HG02981 (cell line): ENCODE data around the gene ASS1.

ENCODE experiments used
- ATAC-seq: cut with Tn5 transposase; IDR thresholded peaks from one replicate; pipeline ENCODE4 v1.9.1; 2021; ENCODE audit warnings: mild to moderate bottlenecking, moderate library complexity; ENCODE audit not compliant: unreplicated experiment

The ASS1 gene

DNA sequence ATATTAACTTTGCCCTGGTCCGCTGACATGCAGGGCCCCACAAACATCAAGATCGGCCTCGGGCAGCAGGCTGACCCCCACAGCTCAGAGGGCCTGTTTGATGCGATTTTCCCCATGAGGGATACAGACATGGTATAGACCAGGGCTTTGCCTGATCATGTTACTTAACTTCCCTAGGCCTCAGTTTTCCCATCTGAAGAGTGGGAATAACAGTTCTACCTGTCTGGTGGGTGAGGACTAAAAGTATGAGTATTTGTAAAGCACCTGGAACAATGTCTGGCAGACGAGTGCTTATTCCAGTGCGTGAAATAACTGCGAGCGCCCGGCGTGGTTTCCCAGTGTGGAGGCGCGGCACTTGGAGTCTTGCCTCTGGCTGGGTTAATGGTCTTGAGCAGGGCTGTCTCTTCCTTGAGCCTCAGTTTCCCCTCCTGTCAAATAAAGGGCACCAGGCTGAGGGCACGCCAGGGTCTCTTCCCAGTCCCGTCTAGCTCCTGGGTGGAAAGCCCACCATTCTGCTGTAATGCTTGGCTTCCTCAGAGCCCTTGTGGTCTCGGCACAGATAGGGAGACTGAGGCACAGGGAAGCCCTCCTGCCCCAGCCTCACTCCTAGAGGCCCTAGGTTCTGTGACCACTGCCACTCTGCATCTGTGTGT, 47.2 kb downstream of the ASS1 start:
- no peak for ATAC-seq

DNA sequence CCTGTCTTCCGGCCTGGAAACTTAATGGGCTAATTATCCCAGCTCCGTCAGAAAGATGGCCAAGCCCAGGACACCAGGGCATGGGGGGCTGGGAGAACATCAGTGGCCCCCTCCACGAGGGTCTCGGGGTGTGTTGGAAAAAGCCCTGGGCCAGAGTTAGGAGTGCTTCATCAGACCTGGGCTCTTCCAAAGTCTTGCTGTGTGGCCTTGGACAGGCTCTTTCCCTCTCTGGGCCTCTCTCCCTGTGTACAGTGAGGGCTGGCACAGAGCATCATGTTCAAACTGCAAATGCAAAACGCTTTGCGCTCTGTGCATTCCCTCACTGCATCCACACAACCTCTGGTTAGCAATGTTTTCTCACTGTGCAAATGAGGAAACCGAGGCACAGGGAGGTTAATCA, 48.3 kb downstream of the ASS1 start:
- ATAC-seq = no peak

GRCh38 chr9:130493476-130493875, 48.7 kb downstream of the ASS1 start:
- ATAC-seq = no peak

- ATAC-seq = no peak
These were observed 50.3 kb downstream of the ASS1 start for GRCh38 chr9:130495067-130495466.

- ATAC-seq = no peak
These were observed 52.4 kb downstream of the ASS1 start for GRCh38 chr9:130497139-130497538.

- ATAC-seq = no peak
These were observed 53.6 kb downstream of the ASS1 start for GRCh38 chr9:130498298-130498917.

DNA sequence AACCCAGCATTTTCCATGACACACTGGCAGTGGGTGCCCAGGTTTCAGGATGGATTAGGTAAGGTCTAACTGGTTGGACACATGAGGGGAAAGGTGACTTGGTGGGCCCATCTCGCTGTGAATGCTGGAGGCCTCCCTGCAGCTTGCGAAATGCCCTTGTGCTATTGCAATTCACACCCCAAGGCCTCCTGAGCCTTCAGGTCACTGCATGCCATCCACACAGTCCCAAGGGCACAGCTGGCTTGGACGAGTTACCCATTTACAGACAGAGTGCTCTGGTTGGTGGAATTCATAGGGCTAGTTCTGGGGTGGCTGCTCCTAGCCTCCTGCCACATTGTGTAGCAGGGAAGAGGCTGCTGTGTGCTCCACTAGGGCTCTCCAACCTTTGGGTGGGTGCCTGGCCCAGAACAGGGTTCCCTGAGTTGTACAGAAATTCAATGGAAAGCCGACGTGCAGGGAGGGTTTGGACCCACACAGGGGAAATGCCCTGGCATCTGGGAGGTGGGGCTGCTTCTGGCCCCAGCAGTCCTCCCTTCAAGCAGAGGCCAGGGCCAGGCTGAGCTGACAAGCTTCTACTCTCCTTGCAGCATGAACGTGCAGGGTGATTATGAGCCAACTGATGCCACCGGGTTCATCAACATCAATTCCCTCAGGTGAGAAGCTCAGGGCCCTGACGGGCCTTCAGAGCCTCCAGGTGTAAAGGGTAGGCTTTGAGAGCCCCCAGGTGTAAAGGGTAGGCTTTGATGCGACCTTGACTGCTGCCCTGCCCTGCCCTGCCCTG, 54.3 kb downstream of the ASS1 start:
- no peak for ATAC-seq

DNA sequence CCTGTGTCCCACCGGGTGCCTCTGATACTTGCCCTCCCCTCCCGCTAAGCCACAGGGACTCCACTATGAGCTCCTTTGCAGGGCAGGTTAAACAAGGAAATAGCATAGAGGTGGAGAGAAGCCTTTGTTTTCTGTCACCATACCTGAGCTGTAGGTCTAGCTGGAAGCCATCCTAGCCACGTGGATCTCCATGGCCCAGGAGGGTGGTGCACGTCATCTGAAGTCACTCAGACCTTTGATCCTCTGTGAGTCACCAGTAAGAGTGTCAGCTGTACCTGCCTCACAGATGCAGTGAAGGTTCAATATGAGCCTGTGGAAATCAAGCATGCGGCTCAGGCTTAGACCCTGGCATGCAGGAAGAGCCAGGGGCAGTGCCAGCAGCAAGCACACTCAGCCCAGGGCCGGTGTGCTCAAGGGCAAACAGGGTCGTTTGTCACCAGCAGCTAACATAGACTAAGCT, 55.1 kb downstream of the ASS1 start:
- ATAC-seq = no peak

- no peak for ATAC-seq
These were observed 55.8 kb downstream of the ASS1 start for GRCh38 chr9:130500340-130501180.

DNA sequence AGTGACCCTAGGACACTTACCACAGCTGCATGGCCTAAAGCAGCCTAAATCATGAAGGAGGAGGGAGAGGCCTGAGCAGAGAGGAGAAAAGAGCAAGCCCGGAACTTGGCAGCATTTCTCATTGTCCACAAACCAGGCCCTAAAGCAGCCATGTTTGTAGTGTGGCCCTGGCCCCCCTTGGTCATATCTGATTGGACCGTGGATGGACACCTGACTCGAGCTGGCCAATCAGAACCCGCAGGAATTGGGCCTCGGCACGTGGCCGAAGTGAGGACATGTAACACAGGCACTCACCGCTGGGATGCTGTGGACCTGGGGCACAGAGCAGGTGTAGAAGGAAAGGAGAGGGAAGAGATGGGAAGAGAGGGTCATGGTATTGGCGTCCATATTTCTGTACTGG, 56.9 kb downstream of the ASS1 start:
- no peak for ATAC-seq

GRCh38 chr9:130508218-130508617, 63.5 kb downstream of the ASS1 start:
- no peak for ATAC-seq

GRCh38 chr9:130512199-130512598, 67.4 kb downstream of the ASS1 start:
- no peak for ATAC-seq

- ATAC-seq = no peak
These were observed 68.3 kb downstream of the ASS1 start for GRCh38 chr9:130513078-130513477.

- no peak for ATAC-seq
These were observed 73.5 kb downstream of the ASS1 start for GRCh38 chr9:130518233-130518632.

DNA sequence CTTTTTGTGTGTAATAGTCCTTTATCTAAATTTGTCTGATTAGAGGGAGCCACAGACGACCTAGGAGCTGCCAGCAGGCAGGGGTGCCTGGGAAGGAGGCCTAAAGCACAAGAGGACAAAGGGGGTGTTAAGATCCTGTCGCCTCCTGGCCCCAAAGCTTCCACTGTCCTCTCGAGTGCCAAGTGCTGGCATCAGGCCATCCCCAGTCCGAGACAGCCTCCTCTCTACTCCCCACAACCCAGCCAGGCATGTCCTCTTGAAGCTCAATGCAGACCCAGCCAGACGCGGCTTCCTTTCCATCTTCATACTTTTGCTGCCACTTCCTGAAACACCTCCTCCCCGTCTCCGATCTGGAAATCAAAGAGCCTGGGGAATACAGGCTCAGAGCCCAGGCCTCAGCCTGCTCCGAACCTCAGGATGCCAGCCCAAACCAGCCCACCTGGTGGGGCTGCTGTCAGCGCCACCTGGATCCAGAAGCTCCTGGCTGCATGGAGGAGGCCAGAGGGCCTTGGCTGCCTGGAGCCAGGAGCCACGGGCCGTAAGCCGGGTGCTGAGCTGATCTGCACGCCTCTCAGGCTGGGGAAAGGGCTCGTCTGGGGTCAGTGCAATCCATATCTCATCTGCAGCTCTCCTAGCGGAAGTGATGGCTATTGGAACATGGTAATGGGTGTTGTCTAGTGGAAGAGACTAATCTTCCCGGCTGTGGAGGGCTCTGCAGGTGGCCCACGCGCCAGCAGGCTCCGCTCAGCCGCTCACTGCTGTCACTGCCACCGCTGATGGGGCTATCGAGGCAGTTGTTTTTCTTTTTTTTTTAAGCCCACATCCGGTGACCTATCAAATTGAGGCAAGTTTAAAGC, 74.4 kb downstream of the ASS1 start:
- no peak for ATAC-seq

DNA sequence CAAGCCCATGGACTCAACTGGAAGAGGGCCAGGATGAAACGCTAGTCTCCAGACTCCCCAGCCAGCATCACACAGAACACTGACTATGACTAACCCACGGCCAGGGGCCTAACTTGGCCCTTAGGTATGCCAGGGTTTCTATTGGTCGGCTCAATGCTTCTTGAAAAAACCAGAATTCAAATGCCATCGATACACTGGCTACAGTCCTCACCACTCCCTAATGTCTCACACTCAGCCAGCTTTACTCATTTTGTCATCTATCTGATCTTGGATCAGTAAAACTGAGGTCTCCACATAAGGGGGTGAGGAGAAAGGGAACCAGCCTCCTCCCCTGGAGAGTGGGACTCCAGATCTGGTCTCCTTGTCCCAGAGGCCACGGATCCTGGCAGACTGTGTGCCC, 75.2 kb downstream of the ASS1 start:
- ATAC-seq = no peak

- no peak for ATAC-seq
These were observed 77.0 kb downstream of the ASS1 start for GRCh38 chr9:130521715-130522114.

- ATAC-seq = no peak
These were observed 77.6 kb downstream of the ASS1 start for GRCh38 chr9:130522233-130522808.

- no peak for ATAC-seq
These were observed 79.2 kb downstream of the ASS1 start for GRCh38 chr9:130523921-130524320.
